Muscle layer of duodenum (tissue), 2 donors: ENCODE measurements around the gene PANX2.
A peak's percentile ranks its signal among the peaks of the same experiment; 100 is the strongest.

Experiments used
- H3K27ac ChIP-seq: one replicate; pipeline ENCODE4 v1.7.0; 2013; ENCODE audit warnings: mild to moderate bottlenecking, low read length
- H3K27me3 ChIP-seq: one replicate; pipeline ENCODE4 v1.7.0; 2013; ENCODE audit warnings: low read depth, mild to moderate bottlenecking, control low read depth, low read length
- H3K36me3 ChIP-seq, 2 donors: one replicate each; pipeline ENCODE4 v1.7.0; 2013; ENCODE audit warnings: low read length in 2 of 2, control low read depth in 1 of 2, mild to moderate bottlenecking in 1 of 2; ENCODE audit not compliant: insufficient read depth in 2 of 2, control insufficient read depth in 1 of 2
- H3K4me1 ChIP-seq, 2 donors: one replicate each; pipeline ENCODE4 v1.7.0; 2013; ENCODE audit warnings: low read length in 2 of 2, mild to moderate bottlenecking in 2 of 2, control low read depth in 1 of 2, moderate library complexity in 1 of 2; ENCODE audit not compliant: insufficient read depth in 2 of 2, control insufficient read depth in 1 of 2
- H3K4me3 ChIP-seq, 2 donors: one replicate each; pipeline ENCODE4 v1.7.0; 2013; ENCODE audit warnings: low read length in 2 of 2, low read depth in 1 of 2, mild to moderate bottlenecking in 1 of 2
- H3K9me3 ChIP-seq, 2 donors: one replicate each; pipeline ENCODE4 v1.7.0; 2013; ENCODE audit warnings: low read length in 2 of 2, control low read depth in 1 of 2, mild to moderate bottlenecking in 1 of 2; ENCODE audit not compliant: control insufficient read depth in 1 of 2
- donor health status: healthy.

Gene PANX2

DNA sequence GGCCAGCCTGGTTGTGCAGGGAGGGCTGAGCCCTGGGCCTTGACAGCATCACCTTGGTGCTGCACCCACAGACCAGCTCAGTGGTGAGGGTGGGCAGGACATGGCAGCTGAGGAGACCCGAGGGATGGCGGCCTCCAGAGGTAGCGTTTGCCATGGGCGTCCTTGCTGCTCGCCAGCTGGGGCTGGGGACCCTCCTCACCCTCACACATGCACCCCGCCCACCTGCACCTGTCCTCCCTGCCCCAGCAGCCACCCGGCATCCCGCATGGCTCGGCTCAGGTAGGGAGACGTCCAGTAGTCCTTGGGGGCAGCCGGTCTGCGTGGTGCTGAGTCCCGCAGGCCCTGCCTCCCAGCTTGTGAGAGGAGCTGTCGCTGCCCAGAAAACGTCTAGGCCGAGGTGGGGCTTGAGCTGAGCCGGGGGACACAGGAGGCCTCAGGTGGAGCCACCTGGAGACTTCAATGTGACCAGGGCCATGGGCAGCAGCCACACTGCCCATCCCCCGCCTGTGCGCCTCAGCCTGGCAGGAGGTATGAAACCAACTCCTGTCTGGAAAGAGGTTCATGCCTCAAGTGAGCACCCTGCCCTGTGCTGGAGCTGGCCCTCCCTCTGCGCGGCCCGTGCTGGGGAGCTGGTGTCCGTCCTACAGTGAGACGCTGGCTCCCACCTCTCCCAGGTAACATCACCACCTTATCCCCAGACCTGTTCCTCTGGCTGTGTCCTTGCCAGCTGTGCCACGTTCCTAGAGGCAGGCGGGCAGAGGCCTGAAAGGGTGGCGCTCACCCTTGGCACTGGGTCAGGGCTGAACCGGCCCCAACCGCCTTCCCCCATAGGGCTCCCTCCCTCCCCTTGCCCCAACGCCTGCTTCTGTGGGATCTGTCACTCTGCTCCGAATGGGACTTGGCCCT is 11.9 kb downstream of the PANX2 start:
- H3K9me3 ChIP-seq: no peaks in the 10 kb centered on the region
- no peaks in the 10 kb centered on the region for H3K36me3 ChIP-seq
- peaks cover 3 to 29% of the 10 kb centered on the region in 2 donors for H3K4me1 ChIP-seq
- H3K27me3 ChIP-seq: peaks cover 9% of the 10 kb centered on the region
- no peak overlapping the region for H3K27ac ChIP-seq
- no peak overlapping the region for H3K4me3 ChIP-seq

DNA sequence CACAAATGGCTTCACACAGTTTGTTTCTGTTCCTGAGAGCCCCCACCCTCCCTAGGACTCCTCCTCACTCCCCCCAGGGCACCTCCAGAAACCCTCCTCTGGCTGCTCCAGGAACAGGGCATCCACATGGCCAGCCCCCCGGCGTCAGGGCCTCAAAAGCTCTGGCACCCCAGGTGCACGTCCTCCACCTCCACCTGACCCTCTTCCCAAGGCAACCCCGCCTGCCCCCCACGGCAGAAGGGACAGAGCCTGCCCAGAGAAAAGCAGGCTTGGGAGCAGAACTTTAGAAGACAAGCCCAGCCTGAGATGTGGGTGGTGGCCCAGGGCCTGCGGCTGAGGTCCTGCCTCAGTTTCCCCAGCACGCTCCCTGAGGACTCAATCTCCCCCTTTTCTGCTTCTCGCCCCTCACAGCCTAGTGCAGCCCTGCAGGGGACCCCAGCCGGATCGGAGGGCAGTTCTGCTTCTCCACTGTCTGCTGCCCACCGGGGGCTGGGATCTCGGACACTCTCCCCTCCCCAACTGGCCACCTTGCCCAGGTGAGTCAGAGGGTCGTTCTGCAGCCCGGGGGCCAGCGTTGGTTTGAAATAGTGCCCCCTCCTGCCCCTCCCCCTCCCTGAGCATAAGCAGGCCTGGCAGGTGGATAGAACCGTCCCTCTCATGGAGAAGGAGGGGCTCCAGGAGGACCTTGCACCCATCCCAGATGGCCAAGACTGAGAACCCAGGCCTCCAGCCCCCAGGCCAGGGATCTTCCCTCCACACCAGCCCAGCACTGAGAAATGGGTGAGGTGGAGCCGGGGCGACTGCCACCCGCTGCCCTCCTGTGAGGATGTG is 12.8 kb downstream of the PANX2 start:
- H3K27me3 ChIP-seq: peaks cover 9% of the 10 kb centered on the region

GRCh38 chr22:50184004-50184901 is 13.7 kb downstream of the PANX2 start:
- Histone ChIP-seq H3K9me3 (no peaks in the 10 kb centered on the region), H3K4me1 (peaks cover 3 to 33% of the 10 kb centered on the region in 2 donors), H3K4me3 (peak overlapping the region in 1 of 2 donors; percentile 68), H3K27ac (no peak overlapping the region), H3K27me3 (peaks cover 5% of the 10 kb centered on the region), H3K36me3 (no peaks in the 10 kb centered on the region)

More for the DNA sequence above, 12.8 kb downstream of the PANX2 start:
- H3K4me3 ChIP-seq: no peak overlapping the region
- peaks cover 3 to 29% of the 10 kb centered on the region in 2 donors for H3K4me1 ChIP-seq
- H3K27ac ChIP-seq: no peak overlapping the region
- no peaks in the 10 kb centered on the region for H3K36me3 ChIP-seq
- H3K9me3 ChIP-seq: no peaks in the 10 kb centered on the region

GRCh38 chr22:50184902-50185374 is 14.4 kb downstream of the PANX2 start:
- Histone ChIP-seq H3K36me3 (no peaks in the 10 kb centered on the region), H3K4me1 (peaks cover 3 to 40% of the 10 kb centered on the region in 2 donors), H3K9me3 (no peaks in the 10 kb centered on the region), H3K27ac (no peak overlapping the region), H3K4me3 (peak overlapping the region; percentile 52 to 68), H3K27me3 (no peaks in the 10 kb centered on the region)

GRCh38 chr22:50185375-50186087 is 15.0 kb downstream of the PANX2 start, which contains the start of gene TRABD:
TSS of gene TRABD (plus strand) at chr22:50185913. CDS start at chr22:50193061, 7,148 bp downstream.
- Histone ChIP-seq H3K4me3 (peak within 1 kb of the TSS; percentile 52 to 73), H3K27ac (no peak within 1 kb of the TSS), H3K9me3 (no peaks in the 10 kb centered on the region), H3K27me3 (no peaks in the 10 kb centered on the region), H3K4me1 (peaks cover 3 to 46% of the 10 kb centered on the region in 2 donors), H3K36me3 (no peaks in the 10 kb centered on the region)

- Histone ChIP-seq H3K4me3 (peak overlapping the region; percentile 52 to 73), H3K36me3 (no peaks in the 10 kb centered on the region), H3K27me3 (no peaks in the 10 kb centered on the region), H3K9me3 (no peaks in the 10 kb centered on the region), H3K27ac (no peak overlapping the region), H3K4me1 (peaks cover 6 to 52% of the 10 kb centered on the region in 2 donors)
These were observed 15.7 kb downstream of the PANX2 start for GRCh38 chr22:50186181-50186714.

DNA sequence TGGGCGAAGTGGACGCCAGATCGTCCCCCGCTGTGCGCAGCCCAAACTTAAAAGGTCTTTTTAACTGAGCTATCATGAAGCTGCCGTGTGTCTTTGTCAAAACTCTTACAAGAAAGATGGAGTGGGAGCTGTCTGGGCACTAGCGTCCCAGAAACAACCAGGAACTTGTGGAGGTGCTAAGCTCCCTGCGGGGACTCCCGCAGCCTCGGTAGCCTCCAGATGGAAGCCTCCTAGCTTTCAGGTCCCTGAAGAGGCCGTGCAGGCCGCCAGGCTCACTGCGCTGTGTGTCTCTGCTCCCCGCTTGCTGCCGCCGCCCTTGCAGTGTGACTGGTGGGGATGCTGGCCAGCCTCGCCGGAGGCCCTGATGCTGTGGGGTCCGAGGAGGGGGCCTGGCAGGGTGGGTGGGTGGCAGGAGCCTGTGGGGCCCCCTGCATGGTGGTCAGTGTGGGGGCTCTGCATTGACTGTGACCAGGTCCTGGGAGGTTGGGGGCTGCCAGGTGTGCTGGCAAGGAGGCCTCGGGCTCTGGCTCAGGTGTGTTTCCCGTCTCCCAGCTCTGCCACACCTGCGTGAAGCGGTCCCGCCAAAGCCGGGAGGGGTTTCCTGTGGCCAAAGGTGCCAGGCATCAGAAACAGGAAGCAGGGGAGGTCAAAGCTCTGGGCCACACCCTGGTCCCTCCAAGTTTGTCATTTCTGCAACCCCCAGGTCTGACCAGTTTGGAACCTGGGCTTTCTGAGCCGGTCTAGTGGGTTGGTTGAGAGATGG is 16.4 kb downstream of the PANX2 start:
- H3K4me1 ChIP-seq: peaks cover 6 to 52% of the 10 kb centered on the region in 2 donors
- peak overlapping the region; percentile 52 to 73 for H3K4me3 ChIP-seq
- H3K9me3 ChIP-seq: no peaks in the 10 kb centered on the region
- no peaks in the 10 kb centered on the region for H3K27me3 ChIP-seq
- no peak overlapping the region for H3K27ac ChIP-seq
- no peaks in the 10 kb centered on the region for H3K36me3 ChIP-seq

GRCh38 chr22:50188356-50188755 is 17.8 kb downstream of the PANX2 start:
- Histone ChIP-seq H3K27ac (no peak overlapping the region), H3K9me3 (no peaks in the 10 kb centered on the region), H3K4me1 (peaks cover 6 to 52% of the 10 kb centered on the region in 2 donors)

GRCh38 chr22:50189184-50189848 is 18.8 kb downstream of the PANX2 start:
- Histone ChIP-seq H3K27ac (peak overlapping the region; percentile 77), H3K4me1 (peaks cover 4 to 44% of the 10 kb centered on the region in 2 donors), H3K4me3 (no peak overlapping the region), H3K36me3 (peaks cover 0 to 1% of the 10 kb centered on the region in 2 donors), H3K27me3 (no peaks in the 10 kb centered on the region), H3K9me3 (no peaks in the 10 kb centered on the region)

More at GRCh38 chr22:50188356-50188755, 17.8 kb downstream of the PANX2 start:
- no peaks in the 10 kb centered on the region for H3K36me3 ChIP-seq
- no peaks in the 10 kb centered on the region for H3K27me3 ChIP-seq
- H3K4me3 ChIP-seq: no peak overlapping the region
